ENCODE measurements around the gene TICAM1. TPM values are rescaled to one million over a fixed set of nuclear protein-coding genes. Genes with fewer than 3 reads are reported as not detected.
A peak's percentile ranks its signal among the peaks of the same experiment; 100 is the strongest.

TICAM1 gene
- total RNA-seq, 1 experiment from 2014 or later: 0.48 TPM

DNA sequence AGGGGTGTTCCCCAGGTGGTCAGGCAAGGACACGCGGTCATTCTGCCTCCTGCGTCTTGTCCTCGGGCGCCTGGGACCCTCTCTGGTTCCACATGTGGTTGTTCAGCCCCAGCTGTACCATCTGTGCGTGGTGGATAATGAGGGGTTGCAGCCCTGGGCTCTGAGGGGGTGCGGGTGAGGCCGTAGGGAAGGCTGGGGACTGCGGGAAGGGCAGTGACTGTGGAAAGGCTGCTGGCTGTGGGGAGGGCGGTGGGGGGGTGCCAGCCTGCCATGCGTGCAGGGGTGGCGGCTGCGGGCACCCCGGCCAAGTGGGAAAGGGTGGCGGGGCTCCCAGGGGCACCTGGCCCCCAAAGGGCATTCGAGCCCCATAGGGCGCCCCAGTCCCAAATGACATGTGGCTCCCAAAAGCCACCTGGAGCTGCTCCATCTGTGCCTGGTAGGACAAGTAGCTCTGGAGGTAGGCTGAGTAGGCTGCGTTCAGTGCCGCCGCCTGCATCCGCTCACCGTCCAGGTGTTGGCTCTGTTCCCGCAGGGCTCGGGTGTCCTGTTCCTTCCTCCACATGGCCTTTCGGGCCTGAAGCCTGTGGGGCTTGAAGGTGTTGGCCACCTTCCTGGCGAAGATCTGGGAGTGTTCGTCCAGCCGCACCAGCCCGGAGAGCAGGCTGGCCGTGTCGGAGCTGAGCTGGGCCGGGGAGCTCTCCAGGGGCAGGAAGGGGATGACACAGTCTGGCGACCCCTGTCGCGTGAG is 15.1 kb downstream of the TICAM1 start:
- Histone ChIP-seq H2BK15ac (ENCODE audit: low read depth, low read length) (no peak overlapping the region), H3K4me1 (ENCODE audit: insufficient read depth, low read length) (no peaks in the 10 kb centered on the region), H2BK5ac (ENCODE audit: insufficient read length, low read length) (no peak overlapping the region), H2BK20ac (ENCODE audit: low read depth, low read length, poor library complexity, severe bottlenecking) (no peak overlapping the region), H3K4me2 (ENCODE audit: insufficient read depth, insufficient read length, low read length) (no peak overlapping the region), H3K14ac (ENCODE audit: insufficient read depth, low read length) (no peak overlapping the region), H3K56ac (ENCODE audit: insufficient read length, low read depth, low read length) (no peak overlapping the region), H3K4ac (ENCODE audit: low read depth, low read length) (no peak overlapping the region; the same call in 1 of the 2 replicates), H3K79me1 (ENCODE audit: insufficient read depth, low read depth, low read length, poor library complexity, severe bottlenecking) (no peaks in the 10 kb centered on the region), H3K18ac (ENCODE audit: insufficient read length, low read depth, low read length) (peak overlapping the region; percentile 60), H3K23ac (ENCODE audit: insufficient read length, low read depth, low read length) (no peak overlapping the region), H3K79me2 (ENCODE audit: insufficient read depth, low read length) (no peaks in the 10 kb centered on the region), H3K9me3 (ENCODE audit: control insufficient read depth, low read depth, low read length) (no peaks in the 10 kb centered on the region), H3K27ac (ENCODE audit: insufficient read length, low read depth, low read length) (no peak overlapping the region), H2AK5ac (ENCODE audit: insufficient read length, low read length) (no peak overlapping the region), H4K20me1 (ENCODE audit: control insufficient read depth, insufficient read depth, insufficient read length) (no peaks in the 10 kb centered on the region), H3K23me2 (ENCODE audit: insufficient read length, low read depth, low read length, poor library complexity, severe bottlenecking) (no peaks in the 10 kb centered on the region), H4K5ac (ENCODE audit: insufficient read length, low read depth, low read length) (no peak overlapping the region), H2BK12ac (ENCODE audit: insufficient read length, low read depth, low read length) (no peak overlapping the region), H4K91ac (ENCODE audit: insufficient read length, low read depth, low read length) (no peak overlapping the region), H4K8ac (replicated peaks; ENCODE audit: insufficient read length, low read depth, low read length) (no peak overlapping the region), H3K9ac (ENCODE audit: extremely low read depth, insufficient read length, low read length) (no peak overlapping the region), H2AFZ (ENCODE audit: low read length) (no peak overlapping the region), H3K27me3 (ENCODE audit: insufficient read depth, low read length) (no peaks in the 10 kb centered on the region), H3T11ph (ENCODE audit: low read length) (no peak overlapping the region), H2BK120ac (ENCODE audit: low read depth, low read length, poor library complexity, severe bottlenecking) (no peak overlapping the region)
- WGBS (ENCODE audit: extremely low coverage, insufficient read length, low lambda C conversion rate): no CpG with 5 or more reads among the region's 35 CpGs
- TF ChIP-seq, protein P1, sequence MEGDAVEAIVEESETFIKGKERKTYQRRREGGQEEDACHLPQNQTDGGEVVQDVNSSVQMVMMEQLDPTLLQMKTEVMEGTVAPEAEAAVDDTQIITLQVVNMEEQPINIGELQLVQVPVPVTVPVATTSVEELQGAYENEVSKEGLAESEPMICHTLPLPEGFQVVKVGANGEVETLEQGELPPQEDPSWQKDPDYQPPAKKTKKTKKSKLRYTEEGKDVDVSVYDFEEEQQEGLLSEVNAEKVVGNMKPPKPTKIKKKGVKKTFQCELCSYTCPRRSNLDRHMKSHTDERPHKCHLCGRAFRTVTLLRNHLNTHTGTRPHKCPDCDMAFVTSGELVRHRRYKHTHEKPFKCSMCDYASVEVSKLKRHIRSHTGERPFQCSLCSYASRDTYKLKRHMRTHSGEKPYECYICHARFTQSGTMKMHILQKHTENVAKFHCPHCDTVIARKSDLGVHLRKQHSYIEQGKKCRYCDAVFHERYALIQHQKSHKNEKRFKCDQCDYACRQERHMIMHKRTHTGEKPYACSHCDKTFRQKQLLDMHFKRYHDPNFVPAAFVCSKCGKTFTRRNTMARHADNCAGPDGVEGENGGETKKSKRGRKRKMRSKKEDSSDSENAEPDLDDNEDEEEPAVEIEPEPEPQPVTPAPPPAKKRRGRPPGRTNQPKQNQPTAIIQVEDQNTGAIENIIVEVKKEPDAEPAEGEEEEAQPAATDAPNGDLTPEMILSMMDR (conservative IDR thresholded peaks at IDR 0.05): no peak
- no peak overlapping the region for H3K4me3 Mint-ChIP-seq
- H3K36me3 Mint-ChIP-seq (ENCODE audit: insufficient read depth in 1 of 3, low read depth in 3 of 3): peaks cover 0 to 7% (median 0%) of the 10 kb centered on the region in 3 experiments; a peak in 1 of 7 replicates
- DNase-seq: no peak
- H3K9me3 Mint-ChIP-seq: peaks cover 0 to 16% of the 10 kb centered on the region in 2 experiments; a peak in 3 of 5 replicates
- no peak overlapping the region for H3K27ac Mint-ChIP-seq
- peaks cover 18% of the 10 kb centered on the region for H3K27me3 Mint-ChIP-seq (ENCODE audit: low read depth)
- H3K4me1 Mint-ChIP-seq: no peaks in the 10 kb centered on the region
